NCI-H1694 (cell line): ENCODE results near the gene SAT2.
A peak's percentile ranks its signal among the peaks of the same experiment; 100 is the strongest.

Experiments
- DNase-seq: peaks from one replicate; lab custom pipeline; 2025; lab: John Stamatoyannopoulos, UW

SAT2 gene

GRCh38 chr17:7590743-7591142 lies 36.9 kb downstream of the SAT2 start:
- no peak for DNase-seq

GRCh38 chr17:7589891-7590691 lies 37.5 kb downstream of the SAT2 start, which contains the start of gene SOX15:
TSS of gene SOX15 (minus strand) at chr17:7590094. CDS start at chr17:7589676, 418 bp downstream.
- no peak for DNase-seq

- DNase-seq = no peak
Observed at GRCh38 chr17:7589204-7589868, 38.3 kb downstream of the SAT2 start.

GRCh38 chr17:7588553-7589203 lies 38.9 kb downstream of the SAT2 start:
- no peak for DNase-seq

GRCh38 chr17:7587420-7588151 lies 40.0 kb downstream of the SAT2 start:
- no peak for DNase-seq

GRCh38 chr17:7586673-7587419 lies 40.8 kb downstream of the SAT2 start:
- DNase-seq = peak; percentile 51

GRCh38 chr17:7583253-7584109 lies 44.1 kb downstream of the SAT2 start, which contains the start of gene MPDU1:
TSS of gene MPDU1 (plus strand) at chr17:7583852. CDS start at chr17:7583863, 11 bp downstream.
- peak; percentile 93 for DNase-seq

- DNase-seq = no peak
Observed at GRCh38 chr17:7582396-7583252, 45.0 kb downstream of the SAT2 start.

- no peak for DNase-seq
Observed at GRCh38 chr17:7580604-7581575, 46.7 kb downstream of the SAT2 start.

- no peak for DNase-seq
Observed at GRCh38 chr17:7579834-7580603, 47.6 kb downstream of the SAT2 start.

GRCh38 chr17:7579001-7579833 lies 48.4 kb downstream of the SAT2 start, which contains the start of gene CD68:
TSS of gene CD68 (plus strand) at chr17:7579638. CDS start at chr17:7579678, 40 bp downstream.
- DNase-seq = no peak

GRCh38 chr17:7577327-7578199 lies 50.1 kb downstream of the SAT2 start:
- DNase-seq = no peak

GRCh38 chr17:7576432-7576937 lies 51.1 kb downstream of the SAT2 start:
- DNase-seq = no peak
